GM19025 (cell line): ENCODE data around the gene PPIL4.
"Not testable (repeated sequence)": the region's sequence is repeated elsewhere in the genome, so short reads cannot be mapped to it uniquely, and the experiment has no call there.

Experiments
- ATAC-seq: cut with Tn5 transposase; IDR thresholded peaks from one replicate; pipeline ENCODE4 v1.9.1; 2021; ENCODE audit warnings: mild to moderate bottlenecking, low read depth, moderate library complexity; ENCODE audit not compliant: unreplicated experiment

PPIL4 gene

GRCh38 chr6:149462712-149463111 is 83.1 kb downstream of the PPIL4 start:
- not testable (repeated sequence) for ATAC-seq

GRCh38 chr6:149461670-149462069 is 84.2 kb downstream of the PPIL4 start:
- no peak for ATAC-seq

GRCh38 chr6:149460249-149460648 is 85.6 kb downstream of the PPIL4 start:
- ATAC-seq, result not testable (repeated sequence)

GRCh38 chr6:149459761-149460160 is 86.1 kb downstream of the PPIL4 start:
- no peak for ATAC-seq

- no peak for ATAC-seq
Observed at GRCh38 chr6:149458806-149459205, 87.0 kb downstream of the PPIL4 start.

- no peak for ATAC-seq
Observed at GRCh38 chr6:149458196-149458595, 87.6 kb downstream of the PPIL4 start.

- no peak for ATAC-seq
Observed at GRCh38 chr6:149457316-149457884, 88.4 kb downstream of the PPIL4 start.

GRCh38 chr6:149456311-149457021 is 89.4 kb downstream of the PPIL4 start:
- ATAC-seq, result no peak

GRCh38 chr6:149455031-149455732 is 90.7 kb downstream of the PPIL4 start:
- ATAC-seq, result no peak
